Measurements from ENCODE around the gene SLC22A3.

- TF ChIP-seq CTCF (conservative IDR thresholded peaks at IDR 0.05; ENCODE audit: low read length) (no peak), EZH2phosphoT487 (IDR thresholded peaks at IDR 0.05; ENCODE audit: borderline replicate concordance, low read depth, low read length) (no peak)
These were observed 82.0 kb downstream of the SLC22A3 start for GRCh38 chr6:160430203-160430602.

Measured in OCI-LY7 (cell line).